ENCODE measurements around the gene LNP1. TPM values are rescaled to one million over a fixed set of nuclear protein-coding genes. Genes with fewer than 3 reads are reported as not detected.
A peak's percentile ranks its signal among the peaks of the same experiment; 100 is the strongest.

LNP1 gene
- total RNA-seq, 1 donor from 2014 or later = 2.6 TPM

DNA sequence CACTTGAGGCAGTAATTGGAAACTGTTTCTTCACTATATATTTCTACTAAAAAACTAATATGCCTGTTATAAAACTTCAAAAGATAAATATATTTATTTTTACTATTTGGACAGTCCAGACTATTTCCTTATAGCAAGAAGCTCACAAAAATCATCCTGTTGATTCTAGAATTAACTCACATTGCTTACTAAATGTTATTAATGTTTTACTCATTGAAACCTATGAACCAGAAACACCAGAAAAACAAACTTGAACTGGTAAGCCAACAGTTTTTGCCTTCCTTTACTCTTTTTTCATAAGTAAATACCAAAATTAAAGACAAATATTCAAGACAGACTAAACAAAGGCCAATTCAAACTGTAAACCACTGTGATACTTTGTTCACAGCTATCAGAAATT lies 26.8 kb upstream of the LNP1 start:
- Mint-ChIP-seq H3K36me3 (ENCODE audit: low read depth, unreplicated experiment) (peaks cover 8% of the 10 kb centered on the region), H3K27me3 (ENCODE audit: low read depth, unreplicated experiment) (no peaks in the 10 kb centered on the region), H3K4me3 (ENCODE audit: unreplicated experiment) (no peak overlapping the region), H3K27ac (ENCODE audit: unreplicated experiment) (no peak overlapping the region), H3K4me1 (ENCODE audit: low read depth, unreplicated experiment) (no peaks in the 10 kb centered on the region), H3K9me3 (ENCODE audit: unreplicated experiment) (no peaks in the 10 kb centered on the region)
- TF ChIP-seq, protein P1, sequence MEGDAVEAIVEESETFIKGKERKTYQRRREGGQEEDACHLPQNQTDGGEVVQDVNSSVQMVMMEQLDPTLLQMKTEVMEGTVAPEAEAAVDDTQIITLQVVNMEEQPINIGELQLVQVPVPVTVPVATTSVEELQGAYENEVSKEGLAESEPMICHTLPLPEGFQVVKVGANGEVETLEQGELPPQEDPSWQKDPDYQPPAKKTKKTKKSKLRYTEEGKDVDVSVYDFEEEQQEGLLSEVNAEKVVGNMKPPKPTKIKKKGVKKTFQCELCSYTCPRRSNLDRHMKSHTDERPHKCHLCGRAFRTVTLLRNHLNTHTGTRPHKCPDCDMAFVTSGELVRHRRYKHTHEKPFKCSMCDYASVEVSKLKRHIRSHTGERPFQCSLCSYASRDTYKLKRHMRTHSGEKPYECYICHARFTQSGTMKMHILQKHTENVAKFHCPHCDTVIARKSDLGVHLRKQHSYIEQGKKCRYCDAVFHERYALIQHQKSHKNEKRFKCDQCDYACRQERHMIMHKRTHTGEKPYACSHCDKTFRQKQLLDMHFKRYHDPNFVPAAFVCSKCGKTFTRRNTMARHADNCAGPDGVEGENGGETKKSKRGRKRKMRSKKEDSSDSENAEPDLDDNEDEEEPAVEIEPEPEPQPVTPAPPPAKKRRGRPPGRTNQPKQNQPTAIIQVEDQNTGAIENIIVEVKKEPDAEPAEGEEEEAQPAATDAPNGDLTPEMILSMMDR (IDR thresholded peaks at IDR 0.05; ENCODE audit: insufficient read depth, low read depth, low read length) = no peak
- no peak for TF ChIP-seq EZH2 (IDR thresholded peaks at IDR 0.05; ENCODE audit: insufficient read depth, low read length)
- Histone ChIP-seq H3K4me2 (ENCODE audit: low read length) (no peak overlapping the region), H3K4me3 (ENCODE audit: insufficient read depth, low read depth, low read length) (no peak overlapping the region), H3K9me3 (ENCODE audit: insufficient read depth, low read depth, low read length) (no peaks in the 10 kb centered on the region), H3K9ac (ENCODE audit: low read length) (no peak overlapping the region), H3K4me1 (ENCODE audit: insufficient read depth, low read length) (no peaks in the 10 kb centered on the region), H3K27me3 (ENCODE audit: insufficient read depth, low read length) (no peaks in the 10 kb centered on the region), H3K36me3 (ENCODE audit: insufficient read depth, low read length) (peaks cover 38% of the 10 kb centered on the region), H3K27ac (ENCODE audit: low read depth, low read length) (no peak overlapping the region), H3K79me2 (ENCODE audit: insufficient read depth, low read length) (peaks cover 4% of the 10 kb centered on the region), H4K20me1 (ENCODE audit: insufficient read depth, low read length) (peaks cover 4% of the 10 kb centered on the region), H2AFZ (ENCODE audit: low read depth, low read length) (no peak overlapping the region)
- DNase-seq (ENCODE audit: low read depth) (no peak), FAIRE-seq (no peak)

DNA sequence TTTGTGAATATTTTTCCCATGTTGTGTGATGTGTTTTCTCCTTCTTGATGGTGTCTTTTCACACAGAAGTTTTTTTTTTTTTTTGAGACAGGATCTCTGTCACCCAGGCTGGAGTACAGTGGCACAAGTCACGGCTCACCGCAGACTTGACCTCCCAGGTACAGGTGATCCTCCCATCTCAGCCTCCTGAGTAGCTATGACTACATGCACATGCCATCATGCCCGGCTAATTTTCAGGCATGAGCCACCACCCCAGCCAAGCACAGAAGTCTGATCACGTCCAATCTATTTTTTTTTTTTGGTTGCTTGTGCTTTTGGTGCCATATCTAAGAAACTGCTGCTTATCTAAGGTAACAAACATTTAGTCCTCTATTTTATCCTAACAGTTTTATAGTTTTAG lies 25.0 kb upstream of the LNP1 start:
- H3K36me3 ChIP-seq (ENCODE audit: insufficient read depth, low read length) = peaks cover 41% of the 10 kb centered on the region
- TF ChIP-seq EZH2 (IDR thresholded peaks at IDR 0.05; ENCODE audit: insufficient read depth, low read length) = no peak
- TF ChIP-seq, protein P1 (IDR thresholded peaks at IDR 0.05; ENCODE audit: insufficient read depth, low read depth, low read length) = no peak
- H4K20me1 ChIP-seq (ENCODE audit: insufficient read depth, low read length) = peaks cover 4% of the 10 kb centered on the region
- H3K9me3 Mint-ChIP-seq (ENCODE audit: unreplicated experiment) = no peaks in the 10 kb centered on the region
- no peak overlapping the region for H3K9ac ChIP-seq (ENCODE audit: low read length)
- H3K27me3 ChIP-seq (ENCODE audit: insufficient read depth, low read length) = no peaks in the 10 kb centered on the region
- H3K4me1 Mint-ChIP-seq (ENCODE audit: low read depth, unreplicated experiment) = no peaks in the 10 kb centered on the region
- FAIRE-seq (no peak), DNase-seq (ENCODE audit: low read depth) (no peak)
- no peak overlapping the region for H3K27ac Mint-ChIP-seq (ENCODE audit: unreplicated experiment)
- H3K79me2 ChIP-seq (ENCODE audit: insufficient read depth, low read length) = peaks cover 4% of the 10 kb centered on the region
- H3K27ac ChIP-seq (ENCODE audit: low read depth, low read length) = no peak overlapping the region
- no peaks in the 10 kb centered on the region for H3K4me1 ChIP-seq (ENCODE audit: insufficient read depth, low read length)
- H3K4me3 Mint-ChIP-seq (ENCODE audit: unreplicated experiment) = no peak overlapping the region
- H3K36me3 Mint-ChIP-seq (ENCODE audit: low read depth, unreplicated experiment) = peaks cover 8% of the 10 kb centered on the region
- H2AFZ ChIP-seq (ENCODE audit: low read depth, low read length) = no peak overlapping the region
- no peak overlapping the region for H3K4me3 ChIP-seq (ENCODE audit: insufficient read depth, low read depth, low read length)
- H3K27me3 Mint-ChIP-seq (ENCODE audit: low read depth, unreplicated experiment) = no peaks in the 10 kb centered on the region
- H3K4me2 ChIP-seq (ENCODE audit: low read length) = no peak overlapping the region
- H3K9me3 ChIP-seq (ENCODE audit: insufficient read depth, low read depth, low read length) = no peaks in the 10 kb centered on the region

DNA sequence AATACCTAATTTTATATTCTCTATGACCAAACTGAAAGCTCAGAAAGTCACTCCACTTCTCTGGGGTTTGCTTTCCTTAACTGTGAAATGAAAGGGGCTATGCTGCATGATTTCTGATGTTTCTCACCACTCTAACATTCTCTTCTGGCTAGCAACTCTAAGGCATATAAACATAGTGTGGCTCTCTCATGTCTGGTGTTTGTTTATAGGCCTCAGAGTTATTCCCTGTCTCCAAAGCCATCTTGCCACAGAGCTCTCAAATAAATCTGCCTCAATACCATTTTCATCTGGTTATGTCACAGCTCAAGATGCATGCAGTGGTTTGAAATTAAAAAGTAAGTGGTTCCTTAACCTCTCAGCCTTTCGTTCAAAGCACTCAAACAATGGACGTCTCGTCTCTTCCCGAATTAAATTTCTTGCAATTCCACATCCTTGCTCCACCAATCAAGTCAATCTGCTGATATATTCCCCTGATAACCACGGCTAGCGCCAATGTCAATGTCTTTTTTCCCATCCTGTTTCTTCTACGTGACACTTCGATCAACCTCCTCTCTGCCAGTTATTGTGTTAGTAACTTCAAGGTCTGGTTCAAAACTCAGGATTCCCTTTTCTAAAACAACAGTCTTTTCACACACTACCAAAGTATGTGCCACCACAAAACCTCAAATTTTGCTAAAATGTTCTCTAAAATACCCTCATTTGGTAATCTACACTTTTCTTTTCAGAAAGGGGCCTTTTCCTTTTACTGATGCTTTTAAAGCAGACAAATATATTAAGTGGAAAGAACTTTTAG lies 16.4 kb upstream of the LNP1 start:
- no peaks in the 10 kb centered on the region for H3K27me3 ChIP-seq (ENCODE audit: insufficient read depth, low read length)
- peaks cover 37% of the 10 kb centered on the region for H3K79me2 ChIP-seq (ENCODE audit: insufficient read depth, low read length)
- H3K36me3 ChIP-seq (ENCODE audit: insufficient read depth, low read length) = peaks cover 43% of the 10 kb centered on the region
- peaks cover 3% of the 10 kb centered on the region for H3K9me3 ChIP-seq (ENCODE audit: insufficient read depth, low read depth, low read length)
- H4K20me1 ChIP-seq (ENCODE audit: insufficient read depth, low read length) = peaks cover 21% of the 10 kb centered on the region
- peak overlapping the region; percentile 20 for H3K27ac ChIP-seq (ENCODE audit: low read depth, low read length)
- Mint-ChIP-seq H3K4me1 (ENCODE audit: low read depth, unreplicated experiment) (peaks cover 10% of the 10 kb centered on the region), H3K27me3 (ENCODE audit: low read depth, unreplicated experiment) (no peaks in the 10 kb centered on the region), H3K27ac (ENCODE audit: unreplicated experiment) (peak overlapping the region; percentile 1), H3K4me3 (ENCODE audit: unreplicated experiment) (no peak overlapping the region), H3K9me3 (ENCODE audit: unreplicated experiment) (peaks cover 1% of the 10 kb centered on the region), H3K36me3 (ENCODE audit: low read depth, unreplicated experiment) (peaks cover 9% of the 10 kb centered on the region)
- no peak for DNase-seq (ENCODE audit: low read depth)
- no peak overlapping the region for H3K4me3 ChIP-seq (ENCODE audit: insufficient read depth, low read depth, low read length)
- peak overlapping the region; percentile 1 for H3K4me2 ChIP-seq (ENCODE audit: low read length)
- H3K4me1 ChIP-seq (ENCODE audit: insufficient read depth, low read length) = peaks cover 15% of the 10 kb centered on the region
- no peak for FAIRE-seq
- TF ChIP-seq, protein P1 (IDR thresholded peaks at IDR 0.05; ENCODE audit: insufficient read depth, low read depth, low read length) = no peak
- no peak for TF ChIP-seq EZH2 (IDR thresholded peaks at IDR 0.05; ENCODE audit: insufficient read depth, low read length)
- no peak overlapping the region for H2AFZ ChIP-seq (ENCODE audit: low read depth, low read length)
- no peak overlapping the region for H3K9ac ChIP-seq (ENCODE audit: low read length)

Data from astrocyte (in vitro differentiated cells and primary cell).